GM12878 (cell line): Measurements from ENCODE around the gene TP63. TPM values are rescaled to one million over a fixed set of nuclear protein-coding genes. Genes with fewer than 3 reads are reported as not detected.

Source experiments
- CHD2 ChIP-seq: IDR thresholded peaks from 2 replicates; pipeline ENCODE4 v1.6.1; 2011; ENCODE audit warnings: low read depth, low read length, improper control_type of control experiment, borderline replicate concordance
- CREB1 ChIP-seq: IDR thresholded peaks from 2 replicates; pipeline ENCODE4 v1.6.1; 2012; ENCODE audit warnings: low read depth, mild to moderate bottlenecking, inconsistent platforms
- DPF2 ChIP-seq: fragments of 450-650 bp; IDR thresholded peaks from 2 replicates; pipeline ENCODE4 v1.6.1; 2017; ENCODE audit warnings: mild to moderate bottlenecking
- HCFC1 ChIP-seq: fragments of 150-350 bp; IDR thresholded peaks from 2 replicates; pipeline ENCODE4 v1.6.1; 2014; ENCODE audit warnings: low read length
- MEF2B ChIP-seq: fragments of 450-650 bp; IDR thresholded peaks from 2 replicates; pipeline ENCODE4 v1.6.1; 2018; ENCODE audit warnings: mild to moderate bottlenecking, moderate library complexity; ENCODE audit not compliant: partially characterized antibody, poor library complexity, severe bottlenecking
- MTA2 ChIP-seq: fragments of 450-650 bp; IDR thresholded peaks from 2 replicates; pipeline ENCODE4 v1.6.1; 2016; ENCODE audit warnings: low read depth, mild to moderate bottlenecking, moderate library complexity
- NKRF ChIP-seq: fragments of 450-650 bp; conservative IDR thresholded peaks from 2 replicates; pipeline ENCODE4 v1.6.1; 2017; ENCODE audit warnings: mild to moderate bottlenecking, moderate library complexity
- NR2F1 ChIP-seq: fragments of 450-650 bp; conservative IDR thresholded peaks from 2 replicates; pipeline ENCODE4 v1.6.1; 2017; ENCODE audit warnings: mild to moderate bottlenecking
- POLR2A ChIP-seq: IDR thresholded peaks from 2 replicates; pipeline ENCODE4 v1.6.1; 2011; ENCODE audit warnings: low read depth, mild to moderate bottlenecking, low read length
- POLR2AphosphoS2 ChIP-seq: IDR thresholded peaks from 2 replicates; pipeline ENCODE4 v1.6.1; 2011; ENCODE audit warnings: low read depth, mild to moderate bottlenecking, low read length, improper control_type of control experiment, moderate library complexity
- RAD51 ChIP-seq: fragments of 450-650 bp; IDR thresholded peaks from 2 replicates; pipeline ENCODE4 v1.6.1; 2016; ENCODE audit warnings: moderate library complexity, mild to moderate bottlenecking, inconsistent platforms
- SREBF1 ChIP-seq: IDR thresholded peaks from 2 replicates; pipeline ENCODE4 v1.6.1; 2012; ENCODE audit warnings: mild to moderate bottlenecking, low read length
- TBL1XR1 ChIP-seq: IDR thresholded peaks from 2 replicates; pipeline ENCODE4 v1.6.1; 2012; ENCODE audit warnings: low read depth, low read length, improper control_type of control experiment
- ZNF592 ChIP-seq: fragments of 450-650 bp; IDR thresholded peaks from 2 replicates; pipeline ENCODE4 v1.6.1; 2017; ENCODE audit warnings: mild to moderate bottlenecking, moderate library complexity
- polyA plus RNA-seq, 11 experiments: library from polyadenylated mRNA; depleted of rRNA in 4 of 11; unstranded in 6 of 11; stranded (reverse) in 5 of 11; fragments of >200 nt; fragmentation: Nextera tagmentation in 4 of 11; fragmentation: Illumina TruSeq in 1 of 11; extraction: Ambion mirVana in 4 of 11; extraction: Trizol in 1 of 11; gene quantifications; 1 replicate in 1 of 11; 2 replicates in 10 of 11; pipeline versions ENCODE4 v1.2.1 to v1.2.3, GENCODE V29; 2011 to 2016; ENCODE audit warnings: inconsistent platforms in 2 of 11, missing spikeins in 2 of 11, low read depth in 1 of 11
- total RNA-seq, 4 experiments: library from RNA; depleted of rRNA in 3 of 4; stranded (reverse); fragments of >200 nt in 3 of 4; fragmentation: Illumina TruSeq in 1 of 4; extraction: Trizol in 1 of 4; gene quantifications; 2 replicates each; pipeline versions ENCODE4 v1.2.1 to v1.2.3, GENCODE V29; 2013 to 2021
- TF ChIP-seq, protein P1 (sequence below): fragments of 450-650 bp; IDR thresholded peaks from 2 replicates; pipeline ENCODE4 v1.6.1; 2017; ENCODE audit warnings: low read depth, mild to moderate bottlenecking, moderate library complexity

TP63 gene
- total and polyA plus RNA-seq, 10 of the 15 experiments (the other 5 are each of a cell fraction or from before 2014, with no cell fraction given) = 1.4 to 10.8 (median 6.2) TPM

- TF ChIP-seq, protein P1, sequence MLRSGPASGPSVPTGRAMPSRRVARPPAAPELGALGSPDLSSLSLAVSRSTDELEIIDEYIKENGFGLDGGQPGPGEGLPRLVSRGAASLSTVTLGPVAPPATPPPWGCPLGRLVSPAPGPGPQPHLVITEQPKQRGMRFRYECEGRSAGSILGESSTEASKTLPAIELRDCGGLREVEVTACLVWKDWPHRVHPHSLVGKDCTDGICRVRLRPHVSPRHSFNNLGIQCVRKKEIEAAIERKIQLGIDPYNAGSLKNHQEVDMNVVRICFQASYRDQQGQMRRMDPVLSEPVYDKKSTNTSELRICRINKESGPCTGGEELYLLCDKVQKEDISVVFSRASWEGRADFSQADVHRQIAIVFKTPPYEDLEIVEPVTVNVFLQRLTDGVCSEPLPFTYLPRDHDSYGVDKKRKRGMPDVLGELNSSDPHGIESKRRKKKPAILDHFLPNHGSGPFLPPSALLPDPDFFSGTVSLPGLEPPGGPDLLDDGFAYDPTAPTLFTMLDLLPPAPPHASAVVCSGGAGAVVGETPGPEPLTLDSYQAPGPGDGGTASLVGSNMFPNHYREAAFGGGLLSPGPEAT = no peak; the same call in 1 of the 2 replicates
- TF ChIP-seq MTA2 = peak; percentile 86
- no peak for TF ChIP-seq NR2F1
- no peak for TF ChIP-seq HCFC1
- TF ChIP-seq DPF2 = no peak
- TF ChIP-seq MEF2B = peak; percentile 62
- TF ChIP-seq ZNF592 = no peak
- no peak for TF ChIP-seq CHD2
- TF ChIP-seq NKRF = no peak
- TF ChIP-seq POLR2AphosphoS2 = no peak
- no peak for TF ChIP-seq SREBF1
- TF ChIP-seq POLR2A = no peak
- no peak for TF ChIP-seq CREB1
- no peak for TF ChIP-seq RAD51
- no peak for TF ChIP-seq TBL1XR1
- TF ChIP-seq, all 136 proteins: peak for 19
Observed at GRCh38 chr3:189673535-189673934, 42.3 kb downstream of the TP63 start (continued).
